ENCODE results near the gene GFRA1.

Gene GFRA1

GRCh38 chr10:116014871-116015582 is 258.0 kb downstream of the GFRA1 start:
- no peak for DNase-seq

DNA sequence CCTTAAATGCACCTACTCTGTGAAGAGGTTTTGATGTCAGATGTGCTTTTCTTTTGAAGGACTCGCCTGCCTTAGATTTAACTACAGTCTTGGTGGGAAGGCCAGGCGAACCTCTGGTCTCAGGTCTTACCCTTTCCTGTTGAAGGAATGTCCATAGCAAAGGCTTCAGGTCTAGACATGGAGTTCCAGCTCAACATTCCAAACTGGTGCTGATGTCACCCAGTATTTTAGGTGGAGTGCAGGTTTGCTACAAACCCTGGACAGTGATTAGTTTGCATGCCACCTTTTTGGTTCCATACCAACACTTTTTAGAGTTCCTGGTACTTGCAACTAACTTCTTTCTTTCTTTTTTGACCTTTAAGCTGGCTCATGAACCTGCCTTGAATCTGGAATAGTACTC is 258.7 kb downstream of the GFRA1 start:
- DNase-seq: no peak

DNA sequence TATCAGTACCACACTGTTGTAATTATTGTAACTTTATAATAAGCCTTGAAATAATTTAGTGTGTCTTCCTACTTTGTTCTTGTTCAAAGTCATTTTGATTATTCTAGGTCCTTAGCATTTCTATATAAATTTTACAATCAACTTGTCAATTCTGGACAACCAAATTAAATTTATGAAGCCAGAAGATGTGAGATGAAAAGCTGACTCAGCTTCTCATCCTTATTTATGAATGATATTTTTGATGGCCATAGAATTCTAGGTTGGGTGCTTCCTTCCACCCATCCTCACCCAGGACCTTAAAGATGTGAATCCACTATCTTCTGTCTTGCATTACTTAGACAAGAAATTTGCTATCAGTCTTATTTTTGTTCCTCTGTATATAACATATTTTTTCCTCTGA is 261.1 kb downstream of the GFRA1 start:
- no peak for DNase-seq

DNA sequence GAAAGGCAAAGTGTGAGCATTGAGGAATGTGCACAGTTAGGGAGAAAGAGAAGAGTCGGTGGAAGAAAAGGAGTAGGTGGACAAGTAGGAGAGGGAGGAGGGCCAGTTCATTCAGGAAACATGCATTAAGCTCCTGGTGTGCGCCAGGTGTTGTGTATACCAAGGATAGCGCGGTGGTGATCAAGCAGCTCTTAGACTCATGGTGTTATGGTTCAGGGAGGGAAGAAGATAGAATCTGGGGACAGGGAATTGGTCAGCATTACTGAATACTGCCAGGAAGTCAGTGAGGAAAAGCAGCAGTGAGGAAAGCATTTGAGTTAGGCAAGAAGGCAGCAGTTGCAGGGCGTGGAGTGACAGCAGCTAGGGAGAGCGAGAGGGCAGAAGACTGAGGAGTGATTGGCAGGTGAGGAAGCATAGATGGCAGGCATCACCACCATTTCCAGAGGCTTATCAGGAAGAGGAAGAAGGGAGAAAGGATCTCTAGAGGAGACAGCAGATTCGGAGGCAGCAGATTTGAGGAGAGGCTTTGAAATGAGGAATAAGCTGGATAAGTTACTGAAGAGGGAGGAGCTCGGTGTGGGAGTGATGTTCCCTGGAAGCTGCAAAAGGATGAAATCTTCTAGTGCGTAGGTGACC is 265.6 kb downstream of the GFRA1 start:
- no peak for DNase-seq

Data from NCI-H1105 treated with DMSO at 0.1 percent for 48 hours (cell line).